Measurements from ENCODE around the gene SELENOT. TPM values are rescaled to one million over a fixed set of nuclear protein-coding genes. Genes with fewer than 3 reads are reported as not detected.

SELENOT gene
- total and polyA plus RNA-seq, 2 experiments from 2014 or later = 69.3 to 199 TPM

- TF ChIP-seq CTCF (IDR thresholded peaks at IDR 0.05; ENCODE audit: low read depth, low read length) = no peak
- no peak for DNase-seq (ENCODE audit: low read depth in 1 of 2, low spot score in 1 of 2)
- no peak overlapping the region for H3K27ac ChIP-seq
- peaks cover 43% of the 10 kb centered on the region for H3K36me3 ChIP-seq
- no peaks in the 10 kb centered on the region for H3K9me3 ChIP-seq (ENCODE audit: low read depth)
- no peak overlapping the region for H3K4me3 ChIP-seq
- H3K27me3 ChIP-seq = no peaks in the 10 kb centered on the region
- no peaks in the 10 kb centered on the region for H3K4me1 ChIP-seq (ENCODE audit: low read depth)
Observed at GRCh38 chr3:150567328-150567727, 35.8 kb upstream of the SELENOT start.

GRCh38 chr3:150577855-150578254, 25.3 kb upstream of the SELENOT start:
- Histone ChIP-seq H3K27me3 (no peaks in the 10 kb centered on the region), H3K9me3 (ENCODE audit: low read depth) (no peaks in the 10 kb centered on the region), H3K4me3 (no peak overlapping the region), H3K4me1 (ENCODE audit: low read depth) (no peaks in the 10 kb centered on the region), H3K36me3 (peaks cover 26% of the 10 kb centered on the region), H3K27ac (no peak overlapping the region)
- peak in 1 of 2 donors; percentile 19 for DNase-seq (ENCODE audit: low read depth in 1 of 2, low spot score in 1 of 2)
- TF ChIP-seq CTCF (IDR thresholded peaks at IDR 0.05; ENCODE audit: low read depth, low read length) = no peak

- DNase-seq (ENCODE audit: low read depth in 1 of 2, low spot score in 1 of 2) = no peak
- no peaks in the 10 kb centered on the region for H3K9me3 ChIP-seq (ENCODE audit: low read depth)
- no peaks in the 10 kb centered on the region for H3K4me1 ChIP-seq (ENCODE audit: low read depth)
- no peaks in the 10 kb centered on the region for H3K27me3 ChIP-seq
- H3K4me3 ChIP-seq = no peak overlapping the region
- TF ChIP-seq CTCF (IDR thresholded peaks at IDR 0.05; ENCODE audit: low read depth, low read length) = no peak
- H3K27ac ChIP-seq = no peak overlapping the region
- peaks cover 29% of the 10 kb centered on the region for H3K36me3 ChIP-seq
Observed at GRCh38 chr3:150581174-150581573, 21.9 kb upstream of the SELENOT start.

- H3K27me3 ChIP-seq = no peaks in the 10 kb centered on the region
- no peaks in the 10 kb centered on the region for H3K9me3 ChIP-seq (ENCODE audit: low read depth)
- no peak for DNase-seq (ENCODE audit: low read depth in 1 of 2, low spot score in 1 of 2)
- H3K36me3 ChIP-seq = peaks cover 28% of the 10 kb centered on the region
- H3K4me3 ChIP-seq = no peak overlapping the region
- H3K27ac ChIP-seq = no peak overlapping the region
- peaks cover 4% of the 10 kb centered on the region for H3K4me1 ChIP-seq (ENCODE audit: low read depth)
- TF ChIP-seq CTCF (IDR thresholded peaks at IDR 0.05; ENCODE audit: low read depth, low read length) = no peak
Observed at GRCh38 chr3:150582620-150583019, 20.5 kb upstream of the SELENOT start.

- no peaks in the 10 kb centered on the region for H3K9me3 ChIP-seq (ENCODE audit: low read depth)
- no peak overlapping the region for H3K4me3 ChIP-seq
- H3K4me1 ChIP-seq (ENCODE audit: low read depth) = peaks cover 7% of the 10 kb centered on the region
- H3K36me3 ChIP-seq = peaks cover 25% of the 10 kb centered on the region
- H3K27ac ChIP-seq = no peak overlapping the region
- no peak for DNase-seq (ENCODE audit: low read depth in 1 of 2, low spot score in 1 of 2)
- no peak for TF ChIP-seq CTCF (IDR thresholded peaks at IDR 0.05; ENCODE audit: low read depth, low read length)
- no peaks in the 10 kb centered on the region for H3K27me3 ChIP-seq
Observed at GRCh38 chr3:150583028-150583427, 20.1 kb upstream of the SELENOT start.

Data from cardiac muscle cell (in vitro differentiated cells and primary cell).